ENCODE data around the gene LRRC66. TPM values are rescaled to one million over a fixed set of nuclear protein-coding genes. Genes with fewer than 3 reads are reported as not detected.

Gene LRRC66
- total RNA-seq, 2 donors from 2014 or later = 0.08 TPM; not detected in 1

GRCh38 chr4:52010986-52011385 lies 9.2 kb downstream of the LRRC66 start:
- Histone ChIP-seq H3K4me3 (no peak overlapping the region), H3K9me3 (no peaks in the 10 kb centered on the region), H3K27me3 (no peaks in the 10 kb centered on the region), H3K4me1 (no peaks in the 10 kb centered on the region), H3K27ac (no peak overlapping the region), H3K36me3 (no peaks in the 10 kb centered on the region)
- TF ChIP-seq CTCF (IDR thresholded peaks at IDR 0.05) = no peak
- no peak for DNase-seq (ENCODE audit: low spot score)

- no peaks in the 10 kb centered on the region for H3K27me3 ChIP-seq
- no peaks in the 10 kb centered on the region for H3K9me3 ChIP-seq
- no peaks in the 10 kb centered on the region for H3K36me3 ChIP-seq
- H3K27ac ChIP-seq = no peak overlapping the region
- no peak for TF ChIP-seq CTCF (IDR thresholded peaks at IDR 0.05)
- no peak for DNase-seq (ENCODE audit: low spot score)
- no peak overlapping the region for H3K4me3 ChIP-seq
- no peaks in the 10 kb centered on the region for H3K4me1 ChIP-seq
Observed at GRCh38 chr4:52006887-52007286, 13.3 kb downstream of the LRRC66 start.

- no peaks in the 10 kb centered on the region for H3K36me3 ChIP-seq
- H3K4me3 ChIP-seq = no peak overlapping the region
- no peaks in the 10 kb centered on the region for H3K27me3 ChIP-seq
- H3K4me1 ChIP-seq = no peaks in the 10 kb centered on the region
- no peak for TF ChIP-seq CTCF (IDR thresholded peaks at IDR 0.05)
- H3K9me3 ChIP-seq = no peaks in the 10 kb centered on the region
- no peak for DNase-seq (ENCODE audit: low spot score)
- H3K27ac ChIP-seq = no peak overlapping the region
Observed at GRCh38 chr4:52005604-52006273, 14.4 kb downstream of the LRRC66 start.

GRCh38 chr4:52004414-52004813 lies 15.7 kb downstream of the LRRC66 start:
- no peaks in the 10 kb centered on the region for H3K9me3 ChIP-seq

GRCh38 chr4:52001616-52002015 lies 18.5 kb downstream of the LRRC66 start:
- Histone ChIP-seq H3K27ac (no peak overlapping the region), H3K27me3 (no peaks in the 10 kb centered on the region), H3K4me1 (no peaks in the 10 kb centered on the region), H3K9me3 (no peaks in the 10 kb centered on the region), H3K4me3 (no peak overlapping the region), H3K36me3 (no peaks in the 10 kb centered on the region)
- no peak for TF ChIP-seq CTCF (IDR thresholded peaks at IDR 0.05)
- no peak for DNase-seq (ENCODE audit: low spot score)

More at GRCh38 chr4:52004414-52004813, 15.7 kb downstream of the LRRC66 start:
- Histone ChIP-seq H3K27me3 (no peaks in the 10 kb centered on the region), H3K27ac (no peak overlapping the region), H3K4me1 (no peaks in the 10 kb centered on the region), H3K4me3 (no peak overlapping the region), H3K36me3 (no peaks in the 10 kb centered on the region)
- no peak for DNase-seq (ENCODE audit: low spot score)
- TF ChIP-seq CTCF (IDR thresholded peaks at IDR 0.05) = no peak

- TF ChIP-seq CTCF (IDR thresholded peaks at IDR 0.05) = no peak
- Histone ChIP-seq H3K4me1 (no peaks in the 10 kb centered on the region), H3K36me3 (no peaks in the 10 kb centered on the region), H3K9me3 (no peaks in the 10 kb centered on the region), H3K27ac (no peak overlapping the region), H3K4me3 (no peak overlapping the region), H3K27me3 (no peaks in the 10 kb centered on the region)
- DNase-seq (ENCODE audit: low spot score) = no peak
Observed at GRCh38 chr4:51999250-51999649, 20.9 kb downstream of the LRRC66 start.
